Right forelimb (tissue), 1 donor: ENCODE data around the gene NKG7.
"Not testable (repeated sequence)": the region's sequence is repeated elsewhere in the genome, so short reads cannot be mapped to it uniquely, and the experiment has no call there.

Experiments used
- DNase-seq: peaks from one replicate; pipeline ENCODE4 v3.0.0-alpha.2; 2018

Gene NKG7

DNA sequence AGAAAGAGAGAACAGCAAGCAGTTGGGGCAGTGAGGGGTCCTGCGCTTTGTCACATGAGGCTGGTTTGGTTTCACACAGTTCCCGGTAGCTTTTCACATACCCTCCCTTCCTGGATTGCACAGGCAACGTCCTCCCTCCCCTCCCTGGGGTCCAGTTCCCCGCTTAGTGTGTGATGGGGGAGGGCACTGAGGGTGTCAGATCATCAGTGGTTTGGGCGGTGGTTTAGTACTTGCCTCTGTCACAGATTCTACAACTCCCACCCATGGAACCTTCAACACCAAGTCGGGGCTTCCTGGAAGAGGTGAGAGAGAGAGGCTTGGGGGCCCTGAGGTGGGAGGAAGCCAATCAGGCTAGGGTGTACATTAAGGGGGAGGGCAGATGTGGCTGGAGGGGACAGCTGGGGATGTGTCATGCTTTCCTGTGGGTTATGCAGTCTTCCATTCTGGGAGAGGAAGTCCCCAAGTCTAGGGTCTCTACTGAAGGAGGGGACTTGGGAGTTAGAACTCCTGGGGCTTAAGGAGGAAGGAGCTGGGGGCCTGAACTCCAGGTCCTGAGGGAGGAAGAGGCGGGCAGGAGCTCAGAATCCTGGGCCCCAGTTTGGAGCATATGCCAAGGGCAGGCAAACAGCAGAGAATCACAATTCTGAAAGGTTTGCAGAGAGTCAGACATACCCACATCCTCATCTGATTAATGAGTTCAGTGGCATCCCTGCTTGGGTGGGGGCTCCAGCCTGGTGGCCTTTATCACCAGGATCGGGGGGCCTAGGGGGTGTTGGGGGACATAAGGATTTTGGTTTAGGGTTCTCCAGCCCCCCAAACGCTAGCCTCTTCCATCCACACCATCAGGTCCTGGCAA lies at the start of gene NKG7:
Gene NKG7, minus strand, starts transcription at position 6 of the 856 bp plus-strand sequence. CDS start 119 bp downstream, outside the sequence.
- DNase-seq, result peak; percentile 38

DNA sequence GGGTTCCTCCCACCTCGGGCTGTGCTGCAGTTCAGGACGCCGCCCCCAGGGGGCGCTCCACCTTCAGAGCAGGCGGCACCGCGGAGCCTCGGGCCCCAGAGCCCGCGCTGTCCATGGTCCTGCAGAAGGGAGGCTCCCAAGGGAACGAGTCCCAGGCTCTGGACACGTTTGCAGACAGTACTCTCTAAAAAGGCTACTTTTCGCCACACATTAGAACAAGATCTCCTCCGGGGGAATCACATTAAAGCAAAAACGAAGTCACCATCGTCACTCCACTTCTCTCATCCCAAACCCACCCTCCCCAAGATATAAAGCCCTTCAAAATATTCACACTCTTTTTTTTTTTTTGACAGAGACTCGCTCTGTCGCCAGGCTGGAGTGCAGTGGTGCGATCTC lies 49.6 kb upstream of the NKG7 start:
- DNase-seq, result peak; percentile 84

GRCh38 chr19:51421229-51422052 lies 49.0 kb upstream of the NKG7 start:
- DNase-seq, result no peak

GRCh38 chr19:51420511-51420910 lies 48.1 kb upstream of the NKG7 start:
- not testable (repeated sequence) for DNase-seq

DNA sequence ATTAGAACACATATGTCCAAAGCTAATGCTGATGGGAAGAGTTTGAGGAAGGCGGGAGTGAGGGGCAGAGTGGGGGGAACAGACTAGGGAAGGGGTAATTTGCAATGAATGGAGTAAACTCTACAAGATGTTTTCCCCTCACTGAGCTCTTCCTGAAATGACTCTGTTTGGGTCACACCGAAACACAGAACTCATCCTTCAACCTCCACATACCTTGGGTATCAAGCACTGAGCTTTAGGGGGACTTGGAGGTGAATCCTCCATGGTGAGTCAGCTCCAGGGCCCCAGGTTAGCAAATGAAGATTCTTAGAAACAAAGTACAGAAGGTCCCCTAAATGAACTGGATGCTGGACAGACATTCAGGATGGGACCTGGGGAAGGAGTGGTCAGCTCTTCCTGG lies 46.3 kb upstream of the NKG7 start:
- DNase-seq, result no peak

GRCh38 chr19:51417810-51418157 lies 45.3 kb upstream of the NKG7 start:
- no peak for DNase-seq

DNA sequence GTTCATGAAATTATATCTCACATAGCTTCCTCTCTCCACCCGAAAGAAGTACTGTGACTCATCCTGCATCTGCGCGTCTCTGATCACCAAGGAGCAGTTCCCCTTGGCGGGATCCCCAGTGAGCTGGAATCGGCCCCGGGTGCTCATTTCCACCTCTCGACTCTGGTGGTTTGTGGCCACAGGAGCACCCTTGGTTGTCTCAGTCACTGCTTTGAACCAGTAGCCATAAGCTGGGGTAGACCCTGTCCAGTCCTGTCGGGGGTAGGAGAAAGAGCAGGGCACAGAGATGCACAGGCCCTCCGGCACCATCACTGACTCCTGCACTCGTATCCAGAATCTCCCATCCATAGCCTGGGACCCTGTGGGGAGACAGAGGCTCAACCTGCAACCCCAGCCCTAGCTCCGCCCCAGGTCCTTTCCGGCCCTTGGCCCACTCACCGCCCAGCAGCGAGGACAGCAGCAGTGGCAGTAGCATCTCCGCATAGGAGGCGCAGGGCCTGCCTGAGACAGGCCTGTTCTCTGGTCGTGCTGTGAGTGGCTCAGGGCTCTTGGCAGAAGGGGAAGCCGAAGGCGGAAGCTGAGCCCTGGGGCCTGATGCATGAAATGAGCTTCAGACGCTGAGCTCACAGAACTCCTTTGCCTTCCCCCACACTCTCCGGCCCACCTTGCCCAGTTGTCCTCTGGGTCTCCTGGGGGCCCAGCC lies 44.8 kb upstream of the NKG7 start, which contains the start of gene SIGLEC10:
Gene SIGLEC10, minus strand, starts transcription at position 536 of the 703 bp plus-strand sequence. Its CDS starts 61 bp downstream, at position 475.
- DNase-seq, result no peak

DNA sequence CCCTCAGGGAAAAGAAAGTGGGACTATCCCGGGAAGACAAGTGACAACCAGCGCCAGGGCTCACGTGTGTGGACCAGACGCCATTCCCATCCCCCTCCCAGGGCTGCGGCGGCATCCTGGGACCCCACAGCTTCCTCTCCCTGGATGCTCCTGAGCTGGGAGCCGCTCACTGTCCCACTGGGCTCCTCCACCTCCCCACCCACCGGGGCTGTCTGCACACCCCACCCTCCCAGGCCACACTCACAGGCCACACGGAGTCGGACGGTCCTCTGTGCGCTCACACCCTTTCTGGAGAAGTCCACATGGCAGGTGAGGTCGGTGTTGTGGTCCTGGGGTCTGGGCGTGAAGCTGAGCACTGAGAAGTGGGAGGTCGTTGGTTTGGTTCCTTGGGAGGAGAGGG lies 44.0 kb upstream of the NKG7 start:
- DNase-seq, result not testable (repeated sequence)

- no peak for DNase-seq
Observed at GRCh38 chr19:51415187-51415586, 42.7 kb upstream of the NKG7 start.

DNA sequence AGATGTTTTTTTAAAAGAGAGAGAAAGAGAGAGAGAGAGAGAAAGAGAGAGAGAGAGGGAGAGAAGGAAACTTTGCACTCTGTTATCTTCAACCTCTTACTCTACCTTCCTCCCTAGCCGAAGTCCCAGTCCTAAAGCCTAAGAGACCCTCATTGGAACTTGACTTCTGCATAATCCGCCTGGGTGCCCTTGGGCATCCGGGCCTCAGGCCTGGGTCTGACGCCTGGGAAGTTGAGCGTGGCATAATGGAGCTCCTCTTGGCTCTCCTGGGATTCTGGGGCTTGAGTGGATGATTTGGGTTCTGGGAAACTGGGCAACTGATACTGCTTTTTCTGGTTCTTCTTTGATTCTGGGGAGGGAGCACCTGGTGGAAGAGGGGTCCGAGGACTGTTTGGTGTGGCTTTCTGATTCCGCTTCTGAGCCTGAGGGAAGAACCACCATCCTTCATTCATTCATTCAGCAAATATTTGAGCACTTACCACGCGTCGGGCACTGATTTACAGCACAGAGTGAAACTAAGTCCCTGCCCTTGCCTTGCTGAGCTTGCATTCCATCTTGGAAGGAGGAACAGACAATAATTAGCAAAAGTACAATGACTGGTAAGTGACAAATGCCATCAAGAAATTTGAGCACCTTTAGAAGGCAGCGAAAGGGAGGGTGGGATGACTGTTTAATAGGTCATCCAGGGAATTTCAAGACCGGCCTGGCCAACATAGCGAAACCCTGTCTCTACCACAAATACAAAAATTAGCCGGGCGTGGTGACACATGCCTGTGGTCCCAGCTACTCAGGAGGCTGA lies 38.7 kb upstream of the NKG7 start:
- DNase-seq, result no peak

DNA sequence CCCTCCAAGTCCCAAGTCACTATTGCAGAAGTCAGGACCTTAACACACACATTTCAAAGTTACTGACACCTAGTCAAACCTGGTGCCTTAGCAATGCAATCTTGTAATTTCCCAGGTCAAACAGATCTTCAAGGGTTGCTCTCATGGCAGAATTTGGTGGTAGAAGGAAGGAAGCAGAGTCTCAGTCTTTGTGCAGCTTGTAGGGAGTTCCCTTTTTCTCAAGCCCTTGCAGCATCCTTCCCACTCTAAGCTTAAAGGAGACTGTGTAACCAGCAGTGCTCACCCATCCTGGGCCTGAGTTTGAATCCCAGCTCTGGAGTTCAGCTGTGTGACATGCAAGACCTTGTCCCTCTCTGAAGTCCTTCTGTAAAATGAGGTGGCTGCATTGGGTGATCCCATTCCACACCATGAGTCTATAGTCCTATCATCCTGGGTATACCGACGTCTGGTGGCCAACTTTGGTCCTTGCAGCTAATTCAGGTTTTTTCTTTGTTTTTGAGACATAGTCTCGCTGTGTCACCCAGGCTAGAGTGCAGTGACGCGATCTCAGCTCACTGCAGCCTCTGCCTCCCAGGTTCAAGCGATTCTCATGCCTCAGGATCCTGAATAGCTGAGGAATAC lies 35.2 kb upstream of the NKG7 start:
- no peak for DNase-seq

GRCh38 chr19:51402117-51402516 lies 29.7 kb upstream of the NKG7 start:
- DNase-seq, result no peak

DNA sequence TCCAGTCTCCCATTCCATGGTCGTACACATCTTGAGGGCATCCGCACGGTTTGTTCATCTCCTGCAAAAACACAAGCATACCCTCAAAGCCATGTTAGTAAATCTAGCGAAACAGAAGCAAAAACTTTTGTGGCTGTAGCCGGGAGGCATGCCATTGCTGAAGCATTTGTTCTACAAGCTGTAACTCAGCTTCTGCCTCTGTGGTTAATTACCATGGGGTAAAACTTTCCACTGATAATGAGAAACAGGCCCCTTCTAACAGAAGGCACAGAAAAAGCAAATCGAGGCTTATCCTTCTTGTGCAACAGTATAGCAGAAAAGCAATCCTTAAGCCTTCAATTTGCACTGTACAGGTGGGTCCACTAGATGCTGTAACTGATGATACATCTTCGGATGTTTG lies 27.5 kb upstream of the NKG7 start:
- not testable (repeated sequence) for DNase-seq

GRCh38 chr19:51399231-51399630 lies 26.8 kb upstream of the NKG7 start:
- DNase-seq, result no peak

GRCh38 chr19:51398096-51398704 lies 25.7 kb upstream of the NKG7 start:
- no peak for DNase-seq

GRCh38 chr19:51397453-51397852 lies 25.0 kb upstream of the NKG7 start:
- DNase-seq, result not testable (repeated sequence)

GRCh38 chr19:51396175-51396574 lies 23.7 kb upstream of the NKG7 start:
- no peak for DNase-seq

- DNase-seq, result peak; percentile 90
Observed at GRCh38 chr19:51394050-51394836, 21.8 kb upstream of the NKG7 start.

DNA sequence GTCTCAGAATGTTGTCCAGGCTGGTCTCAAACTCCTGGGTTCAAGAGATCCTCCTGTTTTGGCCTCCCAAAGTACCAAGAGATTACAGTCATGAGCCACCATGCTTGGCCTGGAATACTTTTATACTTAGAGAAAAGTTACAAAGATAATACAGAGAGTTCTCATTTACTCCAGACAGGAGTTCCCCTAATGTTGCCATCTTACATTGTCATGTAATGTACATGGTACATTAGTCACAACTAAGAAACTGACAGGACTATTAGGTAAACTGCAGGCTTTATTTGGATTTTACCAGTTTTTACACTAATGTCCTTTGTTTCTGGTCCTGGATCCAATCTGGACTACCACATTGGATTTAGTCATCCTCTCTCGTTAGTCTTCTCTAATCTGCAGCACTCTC lies 20.2 kb upstream of the NKG7 start:
- no peak for DNase-seq

GRCh38 chr19:51391073-51391611 lies 18.7 kb upstream of the NKG7 start:
- no peak for DNase-seq
